ENCODE results near the gene ZRANB1. TPM values are rescaled to one million over a fixed set of nuclear protein-coding genes. Genes with fewer than 3 reads are reported as not detected.

Gene ZRANB1
- total and polyA plus RNA-seq, 2 donors (not counting 1 experiment from before 2014, with no cell fraction given): 26.5 to 39.3 TPM

DNA sequence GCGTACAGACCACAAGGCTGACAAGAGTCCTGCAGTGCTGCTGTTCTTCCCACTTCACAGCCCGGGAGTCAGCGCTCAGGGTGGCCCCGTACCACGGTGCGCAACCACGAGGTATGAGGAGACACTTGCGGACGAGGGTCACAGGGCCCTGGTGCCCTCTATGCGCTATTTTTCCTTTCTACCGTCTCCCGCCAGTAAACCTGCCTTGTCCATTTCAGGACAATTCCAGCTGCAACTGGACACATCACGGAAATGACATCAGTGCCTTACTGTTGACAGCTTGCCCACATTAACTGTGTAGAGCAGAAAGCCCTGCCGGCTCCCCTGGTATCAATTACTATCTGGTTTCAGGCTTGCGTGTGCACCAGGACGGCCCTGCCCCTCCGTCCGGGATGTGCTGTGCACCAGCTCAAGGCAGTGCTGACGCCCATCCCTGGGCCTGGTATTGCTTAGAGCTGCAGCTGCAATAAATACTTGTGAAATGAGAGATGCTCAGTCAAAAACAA lies 65.1 kb downstream of the ZRANB1 start:
- H4K20me1 ChIP-seq (ENCODE audit: control insufficient read depth, extremely low read depth, insufficient read depth, low read length): peaks cover 4% of the 10 kb centered on the region
- no peak overlapping the region for H2AFZ ChIP-seq (ENCODE audit: low read length)
- no peak overlapping the region for H3K4me2 ChIP-seq (ENCODE audit: extremely low read depth, insufficient read depth, low read length)
- H3K36me3 ChIP-seq (ENCODE audit: control insufficient read depth, insufficient read depth, low read length): peaks cover 10% of the 10 kb centered on the region
- no peaks in the 10 kb centered on the region for H3K27me3 ChIP-seq (ENCODE audit: control insufficient read depth, insufficient read depth, low read length)
- no peak overlapping the region for H3K9ac ChIP-seq (ENCODE audit: insufficient read depth, low read length)
- H3K4me1 ChIP-seq (ENCODE audit: control insufficient read depth, extremely low read depth, insufficient read depth, low read length): peaks cover 19% of the 10 kb centered on the region
- H3K27ac ChIP-seq (ENCODE audit: insufficient read depth, low read length): peak overlapping the region; percentile 67
- peaks cover 43% of the 10 kb centered on the region for H3K79me2 ChIP-seq (ENCODE audit: control insufficient read depth, insufficient read depth, low read length)
- no peaks in the 10 kb centered on the region for H3K9me3 ChIP-seq (ENCODE audit: control insufficient read depth, insufficient read depth, low read depth, low read length)
- TF ChIP-seq EZH2 (IDR thresholded peaks at IDR 0.05; ENCODE audit: low read length, missing control alignments): no peak
- TF ChIP-seq, protein P1, sequence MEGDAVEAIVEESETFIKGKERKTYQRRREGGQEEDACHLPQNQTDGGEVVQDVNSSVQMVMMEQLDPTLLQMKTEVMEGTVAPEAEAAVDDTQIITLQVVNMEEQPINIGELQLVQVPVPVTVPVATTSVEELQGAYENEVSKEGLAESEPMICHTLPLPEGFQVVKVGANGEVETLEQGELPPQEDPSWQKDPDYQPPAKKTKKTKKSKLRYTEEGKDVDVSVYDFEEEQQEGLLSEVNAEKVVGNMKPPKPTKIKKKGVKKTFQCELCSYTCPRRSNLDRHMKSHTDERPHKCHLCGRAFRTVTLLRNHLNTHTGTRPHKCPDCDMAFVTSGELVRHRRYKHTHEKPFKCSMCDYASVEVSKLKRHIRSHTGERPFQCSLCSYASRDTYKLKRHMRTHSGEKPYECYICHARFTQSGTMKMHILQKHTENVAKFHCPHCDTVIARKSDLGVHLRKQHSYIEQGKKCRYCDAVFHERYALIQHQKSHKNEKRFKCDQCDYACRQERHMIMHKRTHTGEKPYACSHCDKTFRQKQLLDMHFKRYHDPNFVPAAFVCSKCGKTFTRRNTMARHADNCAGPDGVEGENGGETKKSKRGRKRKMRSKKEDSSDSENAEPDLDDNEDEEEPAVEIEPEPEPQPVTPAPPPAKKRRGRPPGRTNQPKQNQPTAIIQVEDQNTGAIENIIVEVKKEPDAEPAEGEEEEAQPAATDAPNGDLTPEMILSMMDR (conservative IDR thresholded peaks at IDR 0.05 in 1 of 2, IDR thresholded peaks at IDR 0.05 in 1 of 2; ENCODE audit: low read depth in 1 of 2, low read length in 2 of 2): no peak
- no peak for DNase-seq (ENCODE audit: low read depth in 2 of 2)
- no peak overlapping the region for H3K4me3 ChIP-seq (replicated peaks in 1 of 4; ENCODE audit: control extremely low read depth in 1 of 4, insufficient read depth in 1 of 4, low read depth in 3 of 4, low read length in 4 of 4)

- Histone ChIP-seq H3K4me1 (ENCODE audit: control insufficient read depth, extremely low read depth, insufficient read depth, low read length) (peaks cover 19% of the 10 kb centered on the region), H3K27ac (ENCODE audit: insufficient read depth, low read length) (peak overlapping the region; percentile 44), H3K4me2 (ENCODE audit: extremely low read depth, insufficient read depth, low read length) (no peak overlapping the region), H2AFZ (ENCODE audit: low read length) (no peak overlapping the region), H3K79me2 (ENCODE audit: control insufficient read depth, insufficient read depth, low read length) (peaks cover 48% of the 10 kb centered on the region), H3K36me3 (ENCODE audit: control insufficient read depth, insufficient read depth, low read length) (peaks cover 8% of the 10 kb centered on the region), H3K9ac (ENCODE audit: insufficient read depth, low read length) (no peak overlapping the region), H3K27me3 (ENCODE audit: control insufficient read depth, insufficient read depth, low read length) (no peaks in the 10 kb centered on the region), H3K9me3 (ENCODE audit: control insufficient read depth, insufficient read depth, low read depth, low read length) (no peaks in the 10 kb centered on the region), H4K20me1 (ENCODE audit: control insufficient read depth, extremely low read depth, insufficient read depth, low read length) (peaks cover 4% of the 10 kb centered on the region), H3K4me3 (replicated peaks in 1 of 4; ENCODE audit: control extremely low read depth in 1 of 4, insufficient read depth in 1 of 4, low read depth in 3 of 4, low read length in 4 of 4) (no peak overlapping the region)
- DNase-seq (ENCODE audit: low read depth in 2 of 2): no peak
- no peak for TF ChIP-seq EZH2 (IDR thresholded peaks at IDR 0.05; ENCODE audit: low read length, missing control alignments)
- TF ChIP-seq, protein P1 (conservative IDR thresholded peaks at IDR 0.05 in 1 of 2, IDR thresholded peaks at IDR 0.05 in 1 of 2; ENCODE audit: low read depth in 1 of 2, low read length in 2 of 2): no peak
These were observed 65.5 kb downstream of the ZRANB1 start for GRCh38 chr10:125007436-125007835.

GRCh38 chr10:125008689-125009638 lies 67.0 kb downstream of the ZRANB1 start:
- H3K9me3 ChIP-seq (ENCODE audit: control insufficient read depth, insufficient read depth, low read depth, low read length): no peaks in the 10 kb centered on the region
- H3K27me3 ChIP-seq (ENCODE audit: control insufficient read depth, insufficient read depth, low read length): no peaks in the 10 kb centered on the region
- peaks cover 54% of the 10 kb centered on the region for H3K79me2 ChIP-seq (ENCODE audit: control insufficient read depth, insufficient read depth, low read length)
- no peak overlapping the region for H3K4me2 ChIP-seq (ENCODE audit: extremely low read depth, insufficient read depth, low read length)
- peaks cover 17% of the 10 kb centered on the region for H3K4me1 ChIP-seq (ENCODE audit: control insufficient read depth, extremely low read depth, insufficient read depth, low read length)
- no peak for DNase-seq (ENCODE audit: low read depth in 2 of 2)
- no peak overlapping the region for H3K9ac ChIP-seq (ENCODE audit: insufficient read depth, low read length)
- no peak overlapping the region for H3K27ac ChIP-seq (ENCODE audit: insufficient read depth, low read length)
- H4K20me1 ChIP-seq (ENCODE audit: control insufficient read depth, extremely low read depth, insufficient read depth, low read length): peaks cover 4% of the 10 kb centered on the region
- TF ChIP-seq EZH2 (IDR thresholded peaks at IDR 0.05; ENCODE audit: low read length, missing control alignments): no peak
- TF ChIP-seq, protein P1 (conservative IDR thresholded peaks at IDR 0.05 in 1 of 2, IDR thresholded peaks at IDR 0.05 in 1 of 2; ENCODE audit: low read depth in 1 of 2, low read length in 2 of 2): no peak
- H3K36me3 ChIP-seq (ENCODE audit: control insufficient read depth, insufficient read depth, low read length): peaks cover 4% of the 10 kb centered on the region
- no peak overlapping the region for H2AFZ ChIP-seq (ENCODE audit: low read length)
- no peak overlapping the region for H3K4me3 ChIP-seq (replicated peaks in 1 of 4; ENCODE audit: control extremely low read depth in 1 of 4, insufficient read depth in 1 of 4, low read depth in 3 of 4, low read length in 4 of 4)

All from fibroblast of lung (primary cell).